Measurements from ENCODE around the gene SIDT1.

The SIDT1 gene

GRCh38 chr3:113545594-113545993 is 13.2 kb downstream of the SIDT1 start:
- no peak for DNase-seq (ENCODE audit: low spot score)

DNA sequence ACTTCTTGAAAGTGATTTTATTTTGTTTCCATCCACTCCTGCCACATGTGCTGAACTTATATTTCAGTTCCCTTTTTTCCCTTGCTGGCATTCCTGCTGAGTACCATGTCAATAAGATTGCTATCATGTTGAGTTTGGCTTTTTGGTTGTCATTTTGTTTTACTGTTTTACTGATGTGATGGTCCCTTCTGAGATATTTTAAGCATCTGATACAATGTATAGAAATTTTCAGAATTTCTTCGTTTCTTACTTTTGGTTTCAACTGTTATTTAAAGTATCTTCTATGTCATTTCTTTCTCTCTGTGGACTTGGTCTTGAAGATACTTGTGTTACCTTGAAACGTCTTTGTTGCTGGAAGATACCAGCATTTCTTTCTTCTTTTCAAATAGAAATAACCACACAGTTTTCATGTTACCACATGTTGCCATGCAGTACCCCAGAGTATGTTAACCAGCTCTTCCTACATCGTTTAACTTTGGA is 14.1 kb downstream of the SIDT1 start:
- DNase-seq (ENCODE audit: low spot score), result no peak

- no peak for DNase-seq (ENCODE audit: low spot score)
Measured at GRCh38 chr3:113548501-113548900, 16.1 kb downstream of the SIDT1 start.

DNA sequence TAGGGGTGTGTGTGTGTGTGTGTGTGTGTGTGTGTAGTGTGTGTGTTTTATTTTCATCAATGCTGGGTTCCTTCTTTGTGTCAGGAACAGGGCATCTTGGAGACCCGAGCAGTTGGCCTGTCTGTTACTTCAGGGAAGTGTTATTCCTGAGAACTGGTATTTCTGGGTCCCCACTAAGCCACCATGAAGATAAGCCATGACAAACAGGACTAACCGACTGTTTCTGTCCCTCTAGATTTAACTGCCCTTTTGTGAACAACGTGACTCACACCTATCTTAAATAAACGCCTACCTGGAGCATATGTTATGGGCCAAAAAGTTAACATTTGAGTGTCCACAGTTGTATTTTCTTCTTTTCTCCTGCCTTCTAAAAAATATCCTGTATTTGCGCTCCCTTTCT is 19.5 kb downstream of the SIDT1 start:
- DNase-seq (ENCODE audit: low spot score), result no peak

DNA sequence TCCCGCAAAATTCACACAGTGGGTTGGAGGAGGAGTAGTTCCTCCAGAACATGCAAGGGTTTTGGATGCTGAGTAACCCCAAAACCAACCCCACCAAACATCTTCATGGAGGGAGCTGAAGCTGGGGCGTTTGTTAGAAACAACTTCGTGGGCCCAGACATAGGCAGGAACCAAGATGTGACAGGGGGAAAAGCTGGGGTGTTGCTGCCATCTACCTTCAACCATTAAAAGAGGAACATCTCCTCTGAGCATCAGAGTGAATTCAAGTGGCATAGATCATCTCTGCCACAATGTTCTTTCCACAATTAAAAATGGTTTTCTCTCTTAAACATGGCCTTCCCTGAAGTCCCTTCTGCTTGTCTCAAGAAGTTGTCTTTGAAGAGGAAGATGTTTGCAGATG is 20.5 kb downstream of the SIDT1 start:
- peak; percentile 45 for DNase-seq (ENCODE audit: low spot score)

- DNase-seq (ENCODE audit: low spot score), result no peak
Measured at GRCh38 chr3:113555138-113555537, 22.8 kb downstream of the SIDT1 start.

DNA sequence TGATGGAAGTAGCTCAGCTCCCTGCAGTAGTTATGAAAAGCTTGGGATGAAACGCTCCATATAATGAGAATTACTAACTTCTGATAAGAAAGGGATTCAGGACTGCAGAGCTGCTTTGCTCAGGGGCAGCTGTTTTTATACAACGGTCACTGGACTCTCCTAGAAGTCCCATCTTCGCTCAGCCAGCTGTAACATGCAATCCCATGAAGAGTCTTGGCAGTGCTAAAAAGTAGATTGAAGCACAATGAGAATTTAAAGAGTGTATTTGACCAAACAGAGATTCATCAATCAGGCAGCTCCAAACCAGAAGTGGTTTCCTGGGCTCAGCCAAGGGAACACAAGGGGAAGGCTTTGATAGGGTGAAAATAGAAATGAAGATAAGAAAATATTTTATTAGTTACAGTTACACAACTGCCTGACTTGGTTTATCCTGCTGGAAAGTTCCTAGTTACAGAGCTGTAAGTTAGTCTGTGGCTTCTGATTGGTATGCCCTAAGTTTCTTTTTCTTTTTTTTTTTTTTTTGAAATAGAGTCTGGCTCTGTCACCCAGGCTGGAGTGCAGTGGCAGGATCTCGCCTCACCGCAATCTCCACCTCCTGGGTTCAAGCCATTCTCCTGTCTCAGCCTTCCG is 24.1 kb downstream of the SIDT1 start:
- no peak for DNase-seq (ENCODE audit: low spot score)

DNA sequence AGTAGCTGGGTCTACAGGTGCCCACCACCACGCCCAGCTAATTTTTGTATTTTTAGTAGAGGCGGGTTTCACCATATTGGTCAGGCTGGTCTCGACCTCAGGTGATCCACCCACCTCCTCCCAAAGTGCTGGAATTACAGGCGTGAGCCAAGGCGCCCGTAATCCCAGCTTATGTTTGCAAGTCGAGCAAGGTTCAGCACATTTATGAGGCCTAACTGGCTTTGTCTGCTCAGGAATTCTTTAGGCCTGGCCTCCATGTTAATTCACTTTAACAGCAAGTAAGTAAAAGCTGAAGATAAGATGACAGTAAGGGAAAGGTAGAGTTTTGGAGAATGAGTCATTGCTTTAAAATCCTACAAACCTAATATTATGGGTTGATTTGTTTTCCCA is 24.6 kb downstream of the SIDT1 start:
- no peak for DNase-seq (ENCODE audit: low spot score)

DNA sequence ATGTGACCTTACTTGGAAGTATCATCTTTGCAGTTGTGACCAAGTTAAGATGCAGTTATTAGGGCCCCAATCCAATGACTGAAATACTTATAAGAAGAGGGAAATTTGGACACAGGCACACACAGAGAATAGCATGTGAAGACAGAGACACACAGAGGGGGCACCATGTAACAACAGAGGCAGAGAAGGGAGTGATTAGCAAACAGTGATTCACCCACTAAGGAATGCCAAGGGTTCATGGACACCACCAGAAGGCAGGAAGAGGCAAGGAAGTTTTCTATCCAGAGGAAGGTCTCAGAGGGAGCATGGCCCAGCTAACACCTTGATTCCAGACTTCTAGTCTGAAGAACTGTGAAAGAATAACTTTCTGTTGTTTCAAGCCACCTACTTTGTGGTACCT is 25.0 kb downstream of the SIDT1 start:
- DNase-seq (ENCODE audit: low spot score), result no peak

- DNase-seq (ENCODE audit: low spot score), result no peak
Measured at GRCh38 chr3:113559009-113559408, 26.7 kb downstream of the SIDT1 start.

GRCh38 chr3:113560271-113560670 is 27.9 kb downstream of the SIDT1 start:
- no peak for DNase-seq (ENCODE audit: low spot score)

GRCh38 chr3:113560831-113561623 is 28.7 kb downstream of the SIDT1 start:
- DNase-seq (ENCODE audit: low spot score), result peak; percentile 36

DNA sequence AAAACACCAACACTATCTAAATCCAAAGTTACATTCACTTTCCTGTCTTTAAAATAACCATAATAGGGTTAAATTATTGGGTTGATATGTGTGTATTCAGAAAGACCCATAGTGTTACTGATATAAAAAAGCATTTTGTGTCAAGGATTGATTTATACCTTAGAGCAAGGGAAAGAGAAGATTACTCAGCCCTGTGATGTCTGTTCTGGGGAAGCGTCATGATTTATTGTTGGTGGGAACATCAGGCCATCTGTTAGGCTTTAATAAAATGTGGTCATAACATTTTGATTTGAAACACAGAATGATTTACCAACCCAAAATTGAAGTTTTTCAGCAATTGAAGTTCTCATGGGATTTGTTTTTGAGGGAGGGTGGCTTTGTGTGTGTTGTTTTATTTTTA is 33.2 kb downstream of the SIDT1 start:
- DNase-seq (ENCODE audit: low spot score), result no peak

- DNase-seq (ENCODE audit: low spot score), result no peak
Measured at GRCh38 chr3:113570158-113570557, 37.8 kb downstream of the SIDT1 start.

GRCh38 chr3:113571360-113571759 is 39.0 kb downstream of the SIDT1 start:
- no peak for DNase-seq (ENCODE audit: low spot score)

DNA sequence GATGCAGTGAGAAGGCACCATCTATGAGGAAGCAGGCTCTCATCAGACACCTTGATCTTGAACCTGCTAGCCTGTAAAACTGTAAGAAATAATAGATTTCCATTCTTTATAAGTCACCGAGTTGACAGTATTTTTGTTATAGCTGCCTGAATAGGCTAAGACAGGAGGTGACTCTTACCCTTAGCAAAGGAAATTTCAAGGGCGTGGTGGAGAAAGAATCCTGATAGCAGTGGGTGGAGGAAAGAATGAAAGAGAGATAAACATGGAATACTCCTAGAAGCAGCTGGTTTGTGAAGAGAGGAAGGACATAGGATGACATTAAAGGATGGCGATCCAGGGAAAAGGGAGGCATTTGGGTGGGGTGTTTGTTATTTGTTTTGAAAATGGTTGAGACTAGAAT is 41.4 kb downstream of the SIDT1 start:
- DNase-seq (ENCODE audit: low spot score), result no peak

GRCh38 chr3:113574213-113574612 is 41.9 kb downstream of the SIDT1 start:
- DNase-seq (ENCODE audit: low spot score), result no peak

DNA sequence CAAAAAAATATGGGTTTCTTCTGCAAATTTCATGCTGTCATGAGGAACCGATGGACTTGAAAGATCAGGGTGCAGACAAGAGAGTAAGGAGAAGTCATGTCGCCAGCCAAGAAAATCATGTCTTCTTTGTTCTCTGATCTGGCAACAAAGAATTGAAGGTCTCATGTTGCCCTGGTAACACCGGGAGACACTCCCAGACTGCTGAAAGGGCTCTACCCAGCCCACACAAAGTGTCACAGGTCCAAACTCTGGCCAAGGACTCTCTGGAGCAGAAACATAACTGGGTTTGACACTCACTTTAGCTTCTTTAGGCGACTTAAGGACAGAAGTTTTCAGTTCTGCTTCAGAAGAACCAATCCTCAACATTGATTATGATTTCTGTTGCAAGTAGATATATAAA is 42.9 kb downstream of the SIDT1 start:
- DNase-seq (ENCODE audit: low spot score), result no peak

DNA sequence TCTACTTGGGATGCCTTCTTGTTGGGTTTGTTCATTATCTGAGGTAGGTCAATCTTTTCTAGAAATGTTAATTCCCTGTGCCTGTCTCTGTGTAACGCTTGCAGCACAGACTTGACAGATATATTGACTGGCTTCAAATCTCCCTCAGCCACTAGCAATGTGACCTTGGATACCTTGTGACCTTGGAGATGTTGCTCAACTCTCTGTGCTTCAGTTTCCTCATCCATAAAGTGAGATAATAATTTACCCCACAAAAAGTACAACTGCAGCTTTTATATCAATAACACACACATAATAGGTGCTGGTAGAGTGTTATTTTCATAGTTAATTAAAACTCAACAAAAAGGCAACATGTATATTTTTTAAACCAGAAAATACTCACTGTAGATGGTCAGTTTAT is 52.9 kb downstream of the SIDT1 start:
- DNase-seq (ENCODE audit: low spot score), result no peak

DNA sequence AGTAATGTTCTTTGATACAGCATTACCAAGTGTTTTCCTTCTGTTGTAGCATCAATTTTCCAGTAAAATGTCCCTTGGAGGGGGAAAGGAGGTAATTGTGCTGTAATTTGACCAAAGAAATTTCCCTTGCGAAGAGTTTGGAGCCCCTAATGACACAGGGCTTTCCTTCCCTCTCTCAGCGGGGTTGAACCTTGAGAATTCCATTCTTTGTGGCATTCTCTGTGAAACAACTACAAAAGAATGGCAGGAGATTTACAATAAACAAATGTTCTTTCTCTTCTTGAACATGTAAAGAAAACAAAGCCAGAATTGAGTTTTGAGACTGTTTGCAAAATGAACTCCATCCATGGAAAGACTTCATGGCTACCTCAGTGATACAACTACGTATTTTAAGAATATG is 53.4 kb downstream of the SIDT1 start:
- no peak for DNase-seq (ENCODE audit: low spot score)

DNA sequence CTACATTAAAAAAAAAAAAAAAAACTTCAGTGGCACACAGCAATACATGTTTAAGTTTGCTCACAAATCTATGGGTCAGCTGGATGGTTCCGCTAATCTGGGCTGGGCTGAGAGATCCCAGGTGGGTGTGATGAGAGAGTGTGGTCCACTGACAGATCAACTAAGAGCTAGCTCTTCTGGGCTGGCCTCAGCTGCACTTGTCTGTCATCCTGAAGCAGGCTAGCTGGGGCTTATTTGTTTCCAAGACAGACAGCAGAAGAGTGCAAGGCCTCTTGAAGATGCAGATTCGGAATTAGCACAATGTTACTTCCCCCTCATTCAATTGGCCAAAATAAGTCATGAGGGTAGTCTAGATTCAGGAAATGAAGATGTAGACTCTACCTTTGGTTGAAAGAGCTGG is 56.5 kb downstream of the SIDT1 start:
- DNase-seq (ENCODE audit: low spot score), result no peak

GRCh38 chr3:113589971-113590370 is 57.6 kb downstream of the SIDT1 start:
- DNase-seq (ENCODE audit: low spot score), result no peak

GRCh38 chr3:113590983-113591382 is 58.6 kb downstream of the SIDT1 start:
- no peak for DNase-seq (ENCODE audit: low spot score)

GRCh38 chr3:113594066-113594465 is 61.7 kb downstream of the SIDT1 start:
- no peak for DNase-seq (ENCODE audit: low spot score)

Data from CD4-positive, alpha-beta T cell treated with Interleukin-2 at 100 ng/mL for 4 hours (primary cell).